COLO668 (cell line): ENCODE measurements around the gene IRF2BPL.

Experiments used
- DNase-seq: peaks from one replicate; lab custom pipeline; 2025; ENCODE audit not compliant: unreplicated experiment; lab: John Stamatoyannopoulos, UW

Gene IRF2BPL

GRCh38 chr14:77028384-77029231 is at the start of gene IRF2BPL:
IRF2BPL (minus strand) TSS chr14:77028708; CDS start chr14:77027792, 916 bp downstream.
- DNase-seq: peak; percentile 99

- no peak for DNase-seq
Observed at GRCh38 chr14:77077040-77077439, 48.5 kb upstream of the IRF2BPL start.

- no peak for DNase-seq
Observed at GRCh38 chr14:77076113-77076631, 47.7 kb upstream of the IRF2BPL start.

- no peak for DNase-seq
Observed at GRCh38 chr14:77074969-77075368, 46.5 kb upstream of the IRF2BPL start.

GRCh38 chr14:77071938-77072388 is 43.5 kb upstream of the IRF2BPL start:
- DNase-seq: no peak

- no peak for DNase-seq
Observed at GRCh38 chr14:77069551-77069950, 41.0 kb upstream of the IRF2BPL start.

- no peak for DNase-seq
Observed at GRCh38 chr14:77068517-77069200, 40.2 kb upstream of the IRF2BPL start.

- DNase-seq: peak; percentile 77
Observed at GRCh38 chr14:77067632-77068516, 39.4 kb upstream of the IRF2BPL start.

GRCh38 chr14:77066578-77067172 is 38.2 kb upstream of the IRF2BPL start:
- no peak for DNase-seq

- no peak for DNase-seq
Observed at GRCh38 chr14:77065851-77066577, 37.5 kb upstream of the IRF2BPL start.

- no peak for DNase-seq
Observed at GRCh38 chr14:77064521-77065178, 36.1 kb upstream of the IRF2BPL start.

GRCh38 chr14:77063571-77064171 is 35.2 kb upstream of the IRF2BPL start:
- DNase-seq: no peak

- peak; percentile 17 for DNase-seq
Observed at GRCh38 chr14:77062261-77062660, 33.8 kb upstream of the IRF2BPL start.

GRCh38 chr14:77061630-77062257 is 33.2 kb upstream of the IRF2BPL start:
- DNase-seq: no peak

- DNase-seq: peak; percentile 93
Observed at GRCh38 chr14:77059276-77059915, 30.9 kb upstream of the IRF2BPL start.

- no peak for DNase-seq
Observed at GRCh38 chr14:77058785-77059184, 30.3 kb upstream of the IRF2BPL start.

GRCh38 chr14:77058117-77058516 is 29.6 kb upstream of the IRF2BPL start:
- no peak for DNase-seq

- no peak for DNase-seq
Observed at GRCh38 chr14:77055981-77056380, 27.5 kb upstream of the IRF2BPL start.
